HFFc6 (cell line): ENCODE results near the gene CRKL. TPM values are rescaled to one million over a fixed set of nuclear protein-coding genes. Genes with fewer than 3 reads are reported as not detected.
"Not testable (repeated sequence)": the region's sequence is repeated elsewhere in the genome, so short reads cannot be mapped to it uniquely, and the experiment has no call there.

Experiments used
- DNase-seq: peaks from one replicate; pipeline ENCODE4 v3.0.0-alpha.2; 2018
- H3K27ac Mint-ChIP-seq: 2 replicates; pipeline ENCODE4 v1.8.0; 2020; ENCODE audit warnings: mild to moderate bottlenecking, mixed read lengths
- H3K27me3 Mint-ChIP-seq: 2 replicates; pipeline ENCODE4 v1.8.0; 2021; ENCODE audit warnings: mild to moderate bottlenecking, moderate library complexity, mixed read lengths; ENCODE audit not compliant: insufficient read depth
- H3K36me3 Mint-ChIP-seq: 2 replicates; pipeline ENCODE4 v1.8.0; 2021; ENCODE audit warnings: low read depth, mixed read lengths
- H3K4me1 Mint-ChIP-seq: 2 replicates; pipeline ENCODE4 v1.8.0; 2020; ENCODE audit warnings: low read depth, mixed read lengths
- H3K4me3 Mint-ChIP-seq: 2 replicates; pipeline ENCODE4 v1.8.0; 2020; ENCODE audit warnings: mild to moderate bottlenecking, moderate library complexity, mixed read lengths
- H3K9me3 Mint-ChIP-seq: 2 replicates; pipeline ENCODE4 v1.8.0; 2020; ENCODE audit warnings: mild to moderate bottlenecking, mixed read lengths
- CTCF ChIP-seq: fragments of 200-600 bp; sonication (generic); IDR thresholded peaks from 2 replicates; pipeline ENCODE4 v1.5.0; 2021; ENCODE audit warnings: antibody characterized with exemption, mild to moderate bottlenecking
- total RNA-seq, 6 experiments: library from RNA; stranded (reverse); fragmentation: NEBNext Ultra II Directional; extraction: Animal tissue kit (Norgen Biotek cat#: 25700); gene quantifications; 2 replicates in 1 of 6; 3 replicates in 5 of 6; pipeline ENCODE4 v1.2.3, GENCODE V29; 2021

CRKL gene
- total RNA-seq, 6 experiments from 2014 or later: 44.0 to 51.5 (median 47.6) TPM

- Mint-ChIP-seq H3K36me3 (peaks cover 11% of the 10 kb centered on the region), H3K4me3 (no peak overlapping the region)
Measured at GRCh38 chr22:20933910-20934309, 16.7 kb downstream of the CRKL start.

GRCh38 chr22:20935049-20935448, 17.8 kb downstream of the CRKL start:
- H3K36me3 Mint-ChIP-seq: peaks cover 12% of the 10 kb centered on the region

More at GRCh38 chr22:20933910-20934309, 16.7 kb downstream of the CRKL start:
- peaks cover 19% of the 10 kb centered on the region for H3K4me1 Mint-ChIP-seq
- H3K27ac Mint-ChIP-seq: no peak overlapping the region
- no peaks in the 10 kb centered on the region for H3K27me3 Mint-ChIP-seq
- no peaks in the 10 kb centered on the region for H3K9me3 Mint-ChIP-seq
- DNase-seq: no peak
- TF ChIP-seq CTCF: no peak

GRCh38 chr22:20935780-20936539, 18.8 kb downstream of the CRKL start:
- H3K27me3 Mint-ChIP-seq, H3K27ac Mint-ChIP-seq, H3K9me3 Mint-ChIP-seq, DNase-seq, H3K4me3 Mint-ChIP-seq: not testable (repeated sequence)
- H3K36me3 Mint-ChIP-seq: peaks cover 17% of the 10 kb centered on the region
- H3K4me1 Mint-ChIP-seq: peaks cover 37% of the 10 kb centered on the region

More at GRCh38 chr22:20935049-20935448, 17.8 kb downstream of the CRKL start:
- not testable (repeated sequence) for H3K27me3 Mint-ChIP-seq, H3K4me3 Mint-ChIP-seq, H3K9me3 Mint-ChIP-seq, DNase-seq, H3K27ac Mint-ChIP-seq
- peaks cover 28% of the 10 kb centered on the region for H3K4me1 Mint-ChIP-seq

GRCh38 chr22:20937031-20937793, 20.0 kb downstream of the CRKL start:
- Mint-ChIP-seq H3K27me3 (no peaks in the 10 kb centered on the region; the same call in 1 of the 2 replicates), H3K4me3 (no peak overlapping the region; the same call in 1 of the 2 replicates), H3K9me3 (no peaks in the 10 kb centered on the region), H3K27ac (no peak overlapping the region), H3K36me3 (peaks cover 17% of the 10 kb centered on the region), H3K4me1 (peaks cover 45% of the 10 kb centered on the region)
- no peak for DNase-seq
- TF ChIP-seq CTCF: no peak

GRCh38 chr22:20937794-20938671, 20.8 kb downstream of the CRKL start:
- Mint-ChIP-seq H3K4me3 (no peak overlapping the region), H3K9me3 (no peaks in the 10 kb centered on the region), H3K4me1 (peaks cover 47% of the 10 kb centered on the region), H3K27ac (no peak overlapping the region), H3K27me3 (no peaks in the 10 kb centered on the region; the same call in 1 of the 2 replicates), H3K36me3 (peaks cover 17% of the 10 kb centered on the region)
- no peak for TF ChIP-seq CTCF
- no peak for DNase-seq

- Mint-ChIP-seq H3K4me1 (peaks cover 53% of the 10 kb centered on the region), H3K27ac (peak overlapping the region; percentile 52; the same call in 1 of the 2 replicates)
- not testable (repeated sequence) for H3K9me3 Mint-ChIP-seq, DNase-seq, H3K4me3 Mint-ChIP-seq, H3K27me3 Mint-ChIP-seq, H3K36me3 Mint-ChIP-seq
Measured at GRCh38 chr22:20939457-20940185, 22.4 kb downstream of the CRKL start.
